ENCODE data around the gene CNOT1. TPM values are rescaled to one million over a fixed set of nuclear protein-coding genes. Genes with fewer than 3 reads are reported as not detected.
"Not testable (repeated sequence)": the region's sequence is repeated elsewhere in the genome, so short reads cannot be mapped to it uniquely, and the experiment has no call there.

CNOT1 gene
- total and polyA plus RNA-seq, 8 donors, result 137 to 209 (median 180) TPM

DNA sequence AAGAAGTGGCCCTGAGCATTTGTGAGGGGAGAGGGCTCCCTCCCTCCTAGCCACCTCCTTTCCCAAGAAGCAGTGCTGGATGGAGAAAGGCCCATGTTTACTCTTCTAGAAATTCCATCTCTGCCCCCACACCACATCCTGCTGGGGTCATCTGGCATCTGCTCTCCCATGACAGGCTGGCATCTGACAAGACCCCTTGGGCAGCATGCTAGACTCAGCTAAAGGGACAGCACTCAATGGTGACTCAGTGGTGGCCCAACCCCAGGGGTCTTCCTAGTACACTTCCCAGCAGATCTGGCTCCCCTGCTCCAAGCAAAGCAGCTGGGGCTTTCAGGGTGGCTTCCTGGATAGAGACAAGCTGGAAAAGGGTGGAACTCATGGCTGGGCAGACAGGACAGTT is 40.6 kb upstream of the CNOT1 start:
- peaks cover 0 to 80% of the 10 kb centered on the region in 2 donors for H3K36me3 ChIP-seq
- no peak overlapping the region for H3K27ac ChIP-seq
- TF ChIP-seq, protein P1, sequence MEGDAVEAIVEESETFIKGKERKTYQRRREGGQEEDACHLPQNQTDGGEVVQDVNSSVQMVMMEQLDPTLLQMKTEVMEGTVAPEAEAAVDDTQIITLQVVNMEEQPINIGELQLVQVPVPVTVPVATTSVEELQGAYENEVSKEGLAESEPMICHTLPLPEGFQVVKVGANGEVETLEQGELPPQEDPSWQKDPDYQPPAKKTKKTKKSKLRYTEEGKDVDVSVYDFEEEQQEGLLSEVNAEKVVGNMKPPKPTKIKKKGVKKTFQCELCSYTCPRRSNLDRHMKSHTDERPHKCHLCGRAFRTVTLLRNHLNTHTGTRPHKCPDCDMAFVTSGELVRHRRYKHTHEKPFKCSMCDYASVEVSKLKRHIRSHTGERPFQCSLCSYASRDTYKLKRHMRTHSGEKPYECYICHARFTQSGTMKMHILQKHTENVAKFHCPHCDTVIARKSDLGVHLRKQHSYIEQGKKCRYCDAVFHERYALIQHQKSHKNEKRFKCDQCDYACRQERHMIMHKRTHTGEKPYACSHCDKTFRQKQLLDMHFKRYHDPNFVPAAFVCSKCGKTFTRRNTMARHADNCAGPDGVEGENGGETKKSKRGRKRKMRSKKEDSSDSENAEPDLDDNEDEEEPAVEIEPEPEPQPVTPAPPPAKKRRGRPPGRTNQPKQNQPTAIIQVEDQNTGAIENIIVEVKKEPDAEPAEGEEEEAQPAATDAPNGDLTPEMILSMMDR (IDR thresholded peaks at IDR 0.05), result no peak
- intact Hi-C loops (cut with DNase I), result no loop called here
- no peak overlapping the region for H3K4me3 ChIP-seq
- no peaks in the 10 kb centered on the region for H3K27me3 ChIP-seq
- no peaks in the 10 kb centered on the region for H3K9me3 ChIP-seq
- no peak for DNase-seq
- H3K4me1 ChIP-seq, result no peaks in the 10 kb centered on the region
- ATAC-seq, result no peak

DNA sequence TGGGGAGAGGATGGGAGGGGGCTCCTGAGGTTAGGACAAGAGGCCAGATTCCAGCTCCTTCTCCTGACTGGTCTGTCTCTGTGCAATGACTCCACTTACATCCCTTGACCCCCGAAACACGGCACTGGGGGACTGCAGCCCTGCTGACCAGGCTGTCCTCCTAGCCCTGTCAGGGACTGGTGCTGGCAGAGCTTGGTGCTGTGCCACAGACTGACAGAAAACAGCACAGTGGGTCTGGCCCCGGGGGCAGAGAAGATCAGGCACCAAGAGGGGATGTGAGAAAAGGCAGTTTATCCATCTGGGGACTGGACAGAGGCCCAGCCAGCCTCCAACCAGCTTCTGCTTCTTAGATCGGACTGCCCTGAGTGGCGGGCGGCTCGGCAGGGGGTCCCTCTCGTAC is 35.6 kb upstream of the CNOT1 start:
- Histone ChIP-seq H3K4me1 (no peaks in the 10 kb centered on the region), H3K27ac (no peak overlapping the region), H3K27me3 (no peaks in the 10 kb centered on the region), H3K9me3 (no peaks in the 10 kb centered on the region), H3K36me3 (peaks cover 0 to 36% of the 10 kb centered on the region in 2 donors), H3K4me3 (no peak overlapping the region)
- intact Hi-C loops (cut with DNase I), result no loop called here
- TF ChIP-seq, protein P1 (IDR thresholded peaks at IDR 0.05), result no peak
- no peak for DNase-seq
- ATAC-seq, result no peak

DNA sequence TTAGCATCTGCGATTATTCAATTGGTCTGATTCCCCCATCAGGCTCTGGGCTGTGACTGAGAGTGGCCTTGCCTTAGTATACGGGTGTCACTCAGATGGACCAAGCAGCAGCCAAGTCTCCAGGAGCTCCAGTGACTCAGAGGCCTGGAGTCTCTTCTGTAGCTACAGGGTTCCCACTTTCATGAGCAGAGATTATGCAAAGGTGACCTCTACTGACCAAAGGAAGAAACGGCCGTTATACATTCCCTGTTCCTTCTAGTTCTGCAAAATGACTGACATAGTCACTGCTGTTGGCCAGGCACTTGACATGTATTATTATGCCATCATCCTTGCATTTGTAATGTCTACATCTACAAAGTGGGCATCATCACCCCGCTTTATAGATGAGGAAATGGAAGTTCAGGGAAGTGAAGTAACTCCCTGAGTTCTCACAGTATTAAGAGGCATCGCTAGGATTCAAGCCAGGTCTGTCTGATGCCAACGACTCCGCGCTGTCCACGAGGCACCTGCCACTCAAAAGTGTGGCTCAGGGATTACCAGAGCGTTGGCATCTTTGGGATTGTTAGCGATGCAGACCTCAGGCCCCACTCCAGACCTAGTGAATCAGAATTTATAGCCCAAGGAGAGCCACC is 31.7 kb upstream of the CNOT1 start:
- Histone ChIP-seq H3K9me3 (no peaks in the 10 kb centered on the region), H3K36me3 (peaks cover 0 to under 1% of the 10 kb centered on the region in 2 donors), H3K4me3 (no peak overlapping the region), H3K27me3 (no peaks in the 10 kb centered on the region), H3K4me1 (no peaks in the 10 kb centered on the region), H3K27ac (no peak overlapping the region)
- intact Hi-C loops (cut with DNase I), result no loop called here
- DNase-seq (peak in 3 of 4 donors; percentile 34 to 63 (median 46)), ATAC-seq (peak; percentile 99)
- TF ChIP-seq, protein P1 (IDR thresholded peaks at IDR 0.05), result peak; percentile 32 to 45

DNA sequence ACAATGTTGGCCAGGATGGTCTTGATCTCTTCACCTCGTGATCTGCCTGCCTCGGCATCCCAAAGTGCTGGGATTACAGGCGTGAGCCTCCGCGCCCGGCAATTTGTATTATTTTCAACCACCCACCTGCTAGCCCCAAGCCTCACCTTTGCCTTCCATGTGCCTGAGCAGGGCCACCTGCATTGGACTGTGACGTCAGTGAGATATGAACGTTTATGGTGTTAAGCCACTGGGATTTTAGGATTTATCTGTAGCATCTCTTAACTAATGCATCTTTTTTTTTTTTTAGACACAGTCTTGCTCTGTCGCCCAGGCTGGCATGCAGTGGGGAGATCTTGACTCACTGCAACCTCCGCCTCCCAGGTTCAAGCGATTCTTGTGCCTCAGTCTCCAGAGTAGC is 30.3 kb upstream of the CNOT1 start:
- H3K27ac ChIP-seq; H3K9me3 ChIP-seq; intact Hi-C loops (cut with DNase I); H3K36me3 ChIP-seq; H3K4me1 ChIP-seq; ATAC-seq; DNase-seq; H3K4me3 ChIP-seq; H3K27me3 ChIP-seq: not testable (repeated sequence)

DNA sequence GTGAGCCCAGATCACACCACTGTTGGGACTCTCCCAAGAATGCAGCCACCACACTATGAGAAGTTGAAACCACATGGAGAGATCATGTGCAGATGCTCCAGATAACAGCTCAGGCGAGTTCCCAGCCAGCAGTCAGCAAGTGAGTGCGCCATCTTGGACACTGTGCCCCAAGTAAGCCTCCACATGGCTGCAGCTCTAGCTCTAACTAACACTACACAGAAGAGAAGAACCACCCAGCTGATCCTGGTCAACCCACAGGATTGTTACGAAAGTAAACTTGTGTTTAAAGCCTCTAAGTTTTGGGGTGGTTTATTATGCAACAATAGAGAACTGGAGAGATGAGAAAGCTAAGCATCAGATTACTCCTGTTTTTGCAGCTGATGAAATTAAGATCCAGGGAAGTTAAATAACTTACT is 29.2 kb upstream of the CNOT1 start:
- TF ChIP-seq, protein P1 (IDR thresholded peaks at IDR 0.05), result no peak
- no peaks in the 10 kb centered on the region for H3K4me1 ChIP-seq
- DNase-seq, result no peak
- H3K4me3 ChIP-seq, result no peak overlapping the region
- H3K36me3 ChIP-seq, result no peaks in the 10 kb centered on the region
- H3K27ac ChIP-seq, result no peak overlapping the region
- no peak for ATAC-seq
- H3K9me3 ChIP-seq, result no peaks in the 10 kb centered on the region
- no peaks in the 10 kb centered on the region for H3K27me3 ChIP-seq
- intact Hi-C loops (cut with DNase I), result no loop called here

DNA sequence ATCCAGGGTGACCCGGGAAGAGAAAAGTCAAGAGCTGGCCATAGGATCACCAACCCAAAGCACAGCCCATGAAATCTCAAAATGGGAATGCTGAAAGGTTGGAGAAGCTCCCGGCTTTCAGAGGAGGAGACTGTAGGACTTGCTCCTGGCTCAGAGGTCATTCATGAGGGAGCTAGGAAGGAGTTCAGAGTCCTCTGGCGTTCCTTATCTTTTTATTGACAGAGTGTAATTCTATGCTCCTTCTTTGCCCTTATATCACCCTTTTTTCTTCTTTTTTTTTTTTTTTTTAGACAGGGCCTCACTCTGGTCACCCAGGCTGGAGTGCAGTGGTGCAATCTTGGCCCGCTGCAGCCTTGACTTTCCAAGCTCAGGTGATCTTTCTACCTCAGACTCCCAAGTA is 27.3 kb upstream of the CNOT1 start:
- H3K27ac ChIP-seq, result no peak overlapping the region
- DNase-seq, result no peak
- TF ChIP-seq, protein P1 (IDR thresholded peaks at IDR 0.05), result no peak
- no peaks in the 10 kb centered on the region for H3K27me3 ChIP-seq
- intact Hi-C loops (cut with DNase I), result no loop called here
- no peaks in the 10 kb centered on the region for H3K9me3 ChIP-seq
- no peak for ATAC-seq
- H3K4me1 ChIP-seq, result no peaks in the 10 kb centered on the region
- no peaks in the 10 kb centered on the region for H3K36me3 ChIP-seq
- no peak overlapping the region for H3K4me3 ChIP-seq

Measured in left lung (tissue), 10 donors.